NCI-H446 treated with DMSO at 0.1 percent for 48 hours (cell line): ENCODE results near the gene TBX1.

Experiments used
- DNase-seq: peaks from one replicate; lab custom pipeline; 2025; lab: John Stamatoyannopoulos, UW

Gene TBX1

DNA sequence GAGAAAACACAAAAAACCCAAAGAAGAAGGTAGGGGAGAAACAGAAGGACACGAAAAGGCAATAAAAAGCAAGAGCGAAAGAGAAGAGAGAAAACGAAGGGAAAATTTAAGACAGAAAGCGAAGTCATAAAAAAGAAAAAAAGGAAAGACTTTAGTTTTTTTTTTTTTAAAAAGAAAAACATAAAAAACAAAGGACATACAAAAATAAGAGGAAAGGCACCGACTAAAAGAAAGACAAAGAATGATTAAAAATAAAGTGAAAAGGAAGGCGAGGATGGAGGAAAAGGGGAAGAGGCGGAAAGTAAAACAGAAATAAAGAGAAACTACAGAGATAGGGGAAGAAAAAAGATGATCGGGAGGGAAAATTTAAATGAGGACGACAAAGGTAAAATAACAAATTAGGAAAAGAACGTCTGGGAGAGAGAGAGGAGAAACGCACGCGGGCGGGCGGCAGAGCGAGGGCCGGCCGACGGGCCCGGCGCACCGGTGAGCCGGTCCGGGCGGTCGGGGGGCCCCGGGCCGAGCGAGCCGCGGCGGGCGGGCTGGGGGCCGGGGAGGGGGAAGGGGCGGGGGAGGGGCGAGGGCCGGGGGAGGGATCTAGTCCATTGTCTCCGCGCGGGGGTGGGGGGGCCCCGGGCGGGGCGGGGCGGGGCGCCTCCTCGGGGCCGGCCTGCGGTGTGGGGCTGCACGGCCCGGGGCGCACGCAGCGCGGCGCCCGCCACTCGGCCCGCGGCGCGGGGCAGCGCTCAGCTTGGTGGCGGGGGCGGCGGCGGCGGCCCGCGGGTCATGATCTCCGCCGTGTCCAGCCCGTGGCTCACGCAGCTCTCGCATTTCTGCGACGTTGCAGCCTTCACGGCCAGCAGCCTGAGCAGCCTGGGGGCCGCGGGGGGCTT lies at the start of gene TBX1:
Gene TBX1, plus strand, starts transcription at position 721 of the 893 bp plus-strand sequence. Its CDS starts 66 bp downstream, at position 787.
- DNase-seq: no peak

DNA sequence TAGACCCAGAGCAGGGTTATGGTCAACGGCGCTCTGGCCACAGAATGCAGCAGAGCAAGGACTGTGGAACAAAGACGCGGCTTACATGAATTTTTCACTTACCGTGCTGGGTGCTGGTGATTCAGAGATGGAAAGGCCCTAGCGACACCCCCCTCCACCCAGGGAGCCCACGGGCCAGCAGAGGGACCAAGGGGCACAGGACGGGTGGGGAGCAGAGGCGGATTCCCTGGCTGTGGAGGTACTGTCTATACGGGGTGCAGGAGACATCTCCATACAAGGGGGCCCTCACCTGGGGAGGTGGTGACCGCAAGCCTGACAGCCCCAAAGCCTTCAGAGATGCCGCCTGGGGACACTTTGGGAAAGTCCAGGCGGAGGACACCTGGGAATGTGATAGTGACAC lies 47.3 kb upstream of the TBX1 start:
- DNase-seq: no peak

DNA sequence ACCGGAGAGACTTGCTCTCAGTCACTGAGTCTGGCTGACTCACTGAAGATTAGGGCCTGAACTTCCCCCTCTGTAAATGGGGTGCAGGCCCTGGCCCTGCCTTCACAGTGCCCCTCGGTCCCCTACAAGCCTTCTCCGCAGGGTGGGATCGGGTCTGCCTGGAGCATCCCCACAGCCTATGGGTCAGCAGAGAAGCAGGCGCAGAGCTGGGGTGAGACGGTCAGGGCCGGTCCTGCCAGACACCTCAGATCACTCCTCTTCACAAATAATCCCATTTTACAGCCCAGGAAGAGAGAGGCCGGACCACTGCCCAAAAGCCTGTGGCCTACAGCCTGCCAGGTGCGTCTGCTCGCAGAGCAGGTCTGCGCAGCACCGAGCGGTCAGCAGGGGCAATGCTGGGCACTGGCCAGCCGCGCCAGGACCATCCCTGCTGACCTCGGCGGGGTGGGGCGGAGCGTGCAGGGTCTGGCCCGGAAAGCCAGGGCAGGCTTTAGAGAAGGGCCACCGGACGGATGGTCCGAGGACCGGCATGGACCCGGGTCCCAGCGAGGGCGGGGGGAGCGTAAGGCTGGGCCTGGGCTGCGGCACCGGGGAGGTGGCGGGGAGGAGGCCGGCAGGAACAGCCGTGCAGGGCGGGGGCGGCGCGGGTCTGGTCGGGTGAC lies 46.8 kb upstream of the TBX1 start:
- DNase-seq: no peak

DNA sequence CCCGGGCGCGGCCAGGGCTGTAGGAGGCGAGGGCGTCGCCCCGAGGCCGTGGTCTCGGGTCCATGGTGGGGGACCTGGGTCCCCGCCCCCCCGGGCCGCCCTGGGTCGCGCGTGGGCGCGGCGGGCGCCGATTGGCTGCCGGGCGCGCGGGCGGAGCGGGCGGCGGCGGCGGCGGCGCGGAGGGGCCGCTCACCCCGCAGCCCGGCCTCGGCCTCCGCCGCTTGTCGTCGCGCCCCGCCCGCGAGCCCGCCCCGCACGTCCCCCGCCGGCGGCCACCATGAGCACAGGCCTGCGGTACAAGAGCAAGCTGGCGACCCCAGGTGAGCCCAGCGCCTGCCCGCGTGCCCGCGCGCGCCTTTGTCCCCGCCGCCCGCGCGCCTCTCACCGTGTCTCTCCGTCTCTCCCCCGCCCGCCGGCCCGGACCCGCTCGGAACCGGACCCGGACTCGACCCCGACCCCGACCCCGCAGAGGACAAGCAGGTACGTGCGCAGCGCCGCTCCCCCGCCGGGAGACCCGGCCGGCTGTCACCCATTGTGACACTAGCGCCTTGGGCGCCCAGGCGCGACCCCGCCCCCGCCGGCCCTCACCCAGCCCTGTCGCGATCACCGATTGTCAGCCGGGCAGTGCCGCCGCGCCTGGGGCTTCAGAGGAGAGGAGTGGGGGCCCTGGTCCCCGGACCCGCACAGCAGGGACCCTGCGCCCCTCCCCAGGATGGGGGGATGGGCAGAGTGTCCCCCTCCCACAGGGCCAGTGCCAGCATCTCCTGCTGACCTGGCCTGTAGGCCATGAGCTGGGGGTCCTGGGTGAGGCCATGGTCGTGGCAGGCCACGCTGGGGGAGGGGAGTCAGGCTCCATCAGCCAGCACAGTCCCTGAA lies 46.0 kb upstream of the TBX1 start, which contains the start of gene SEPTIN5:
Gene SEPTIN5, plus strand, starts transcription at position 192 of the 876 bp plus-strand sequence. Its CDS starts 86 bp downstream, at position 278.
- no peak for DNase-seq

DNA sequence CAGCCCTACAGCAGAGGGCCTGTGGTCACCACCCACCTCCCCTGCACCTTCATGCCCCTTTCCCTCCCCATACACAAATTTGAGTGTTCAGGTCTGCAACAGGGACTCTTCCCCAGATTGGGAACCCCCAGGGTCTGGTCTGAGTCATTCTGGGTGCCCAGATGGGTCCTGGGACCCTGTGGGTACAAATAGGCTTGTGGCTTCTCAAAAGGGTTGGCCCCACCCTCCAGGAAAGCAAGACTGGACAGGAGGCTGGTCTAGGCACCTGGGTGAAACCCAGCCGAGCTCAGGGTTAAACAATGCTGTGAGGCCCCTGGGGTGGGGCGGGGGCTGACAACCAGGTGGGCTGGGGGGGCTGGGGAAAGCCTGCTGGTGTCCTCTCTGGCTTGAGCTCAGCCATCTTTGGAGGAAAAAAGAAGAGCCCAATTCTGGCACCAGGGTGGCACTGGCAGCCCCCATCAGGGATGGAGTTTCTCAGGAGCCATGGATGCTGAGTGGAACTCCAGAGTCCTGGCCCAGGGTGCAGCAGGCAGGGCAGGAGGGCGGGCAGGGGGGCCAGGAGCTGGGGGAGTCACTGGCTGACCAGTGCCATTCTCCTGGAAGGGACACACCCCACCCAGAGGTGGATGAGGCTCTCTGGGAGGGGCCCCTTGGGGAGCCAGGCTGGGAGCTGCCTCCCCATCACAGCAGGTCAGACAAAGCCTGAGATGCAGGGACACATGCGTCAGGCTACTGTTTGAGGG lies 45.2 kb upstream of the TBX1 start:
- DNase-seq: no peak

DNA sequence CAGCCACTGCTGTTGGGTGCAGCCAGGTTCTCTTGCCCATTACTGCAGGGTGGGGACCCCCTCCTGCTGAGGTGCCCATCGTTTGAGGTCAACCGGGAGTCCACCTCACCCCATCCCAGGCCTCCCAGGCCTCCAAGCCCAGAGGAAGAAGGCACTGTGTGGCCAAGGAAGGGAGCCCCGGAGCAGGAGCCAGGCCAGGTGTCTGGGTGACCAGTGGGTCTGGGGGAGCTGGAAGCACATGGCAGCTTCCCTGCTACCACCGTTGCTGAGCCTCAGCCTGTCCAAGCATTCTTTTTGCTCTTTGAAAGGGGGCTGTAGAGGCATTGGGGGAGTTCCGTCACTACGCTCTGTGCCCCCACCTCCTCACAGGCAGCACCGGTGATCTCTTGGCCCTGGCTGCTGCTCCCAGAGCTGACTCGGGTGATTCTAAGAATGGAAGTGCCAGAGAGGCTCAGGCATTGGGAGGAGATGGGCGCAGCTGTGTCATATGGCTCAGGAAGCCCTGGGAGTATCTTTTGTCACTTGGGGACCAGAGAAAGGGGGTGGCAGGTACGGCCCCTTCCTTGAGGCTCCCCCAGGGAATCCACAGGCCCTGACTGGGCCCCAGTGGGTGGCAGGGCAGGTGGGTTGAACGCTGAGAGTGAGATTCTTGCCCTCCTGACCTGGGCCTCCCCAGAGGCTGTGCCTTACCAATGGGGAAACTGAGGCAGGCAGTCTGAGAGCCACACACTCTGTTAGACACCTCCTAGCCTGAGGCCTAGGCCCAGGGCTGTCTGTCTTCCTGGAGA lies 44.3 kb upstream of the TBX1 start:
- no peak for DNase-seq

DNA sequence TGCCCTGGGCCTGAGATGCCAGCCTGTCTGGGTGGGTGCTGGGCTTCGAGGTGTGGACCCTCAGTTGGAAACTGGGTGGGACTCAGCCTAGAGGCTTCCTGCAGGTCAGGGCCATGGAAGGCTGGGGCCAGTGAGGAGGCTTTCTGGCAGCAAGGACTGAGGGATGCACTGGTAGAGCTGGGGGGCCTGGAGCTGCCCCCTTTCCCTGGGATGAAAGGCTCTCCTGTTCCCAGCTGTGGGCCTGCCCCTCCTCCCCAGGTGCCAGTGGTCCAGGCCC lies 43.8 kb upstream of the TBX1 start:
- no peak for DNase-seq

DNA sequence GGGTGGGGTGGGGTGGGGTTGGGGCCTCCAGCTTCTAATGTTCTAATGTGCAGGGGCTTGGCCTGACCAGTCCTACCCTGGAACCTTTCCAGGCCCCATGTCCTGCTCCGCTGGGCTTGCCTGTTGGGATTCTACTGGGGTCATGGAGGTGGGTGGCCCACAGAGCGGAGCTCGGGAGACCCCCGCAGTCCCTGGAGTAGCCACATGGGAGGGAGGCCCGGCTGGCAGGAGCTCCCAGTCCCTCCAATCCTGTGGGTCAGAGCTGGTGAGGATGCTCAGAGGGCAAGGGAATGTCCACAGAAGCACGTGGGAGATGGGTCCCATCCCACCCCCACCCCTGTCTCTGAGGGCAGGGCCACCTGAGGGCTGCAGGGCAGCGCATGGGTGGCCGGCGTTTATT lies 43.4 kb upstream of the TBX1 start:
- DNase-seq: no peak

DNA sequence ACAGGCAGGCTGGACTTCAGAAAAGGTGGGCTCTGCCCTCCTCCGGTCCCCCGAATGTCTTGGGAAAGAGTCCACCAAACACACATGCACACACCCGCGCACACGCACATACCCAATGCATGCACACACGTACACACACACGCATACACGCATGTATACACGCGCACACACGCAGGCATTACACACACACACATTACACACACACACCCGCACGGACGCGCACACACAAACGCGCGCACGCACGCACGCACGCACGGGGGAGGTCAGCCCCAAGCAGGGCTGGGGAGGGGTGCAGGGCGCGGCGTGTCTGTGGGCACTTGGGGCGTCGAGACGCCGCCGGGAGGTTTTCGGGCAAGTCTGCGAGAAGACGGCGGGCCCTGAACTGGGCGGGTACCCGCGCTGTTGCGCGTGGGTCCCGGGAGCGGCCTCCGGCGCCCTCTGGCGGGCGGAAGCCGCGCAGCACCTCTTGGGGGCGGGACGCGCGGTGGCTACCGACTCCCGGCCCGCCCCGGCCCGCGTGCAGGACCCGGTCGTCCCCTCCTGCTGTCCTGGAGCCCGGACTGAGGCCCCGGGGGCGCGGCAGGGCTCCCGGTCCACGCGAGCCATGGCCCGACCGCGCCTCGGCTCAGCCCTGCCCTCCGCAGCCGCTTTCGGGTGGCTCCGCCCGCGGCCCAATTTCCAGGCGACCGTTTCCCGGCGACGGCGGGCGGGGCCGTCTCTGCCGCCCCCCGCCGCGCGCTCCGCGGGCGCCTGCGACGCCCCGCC lies 42.7 kb upstream of the TBX1 start:
- no peak for DNase-seq

DNA sequence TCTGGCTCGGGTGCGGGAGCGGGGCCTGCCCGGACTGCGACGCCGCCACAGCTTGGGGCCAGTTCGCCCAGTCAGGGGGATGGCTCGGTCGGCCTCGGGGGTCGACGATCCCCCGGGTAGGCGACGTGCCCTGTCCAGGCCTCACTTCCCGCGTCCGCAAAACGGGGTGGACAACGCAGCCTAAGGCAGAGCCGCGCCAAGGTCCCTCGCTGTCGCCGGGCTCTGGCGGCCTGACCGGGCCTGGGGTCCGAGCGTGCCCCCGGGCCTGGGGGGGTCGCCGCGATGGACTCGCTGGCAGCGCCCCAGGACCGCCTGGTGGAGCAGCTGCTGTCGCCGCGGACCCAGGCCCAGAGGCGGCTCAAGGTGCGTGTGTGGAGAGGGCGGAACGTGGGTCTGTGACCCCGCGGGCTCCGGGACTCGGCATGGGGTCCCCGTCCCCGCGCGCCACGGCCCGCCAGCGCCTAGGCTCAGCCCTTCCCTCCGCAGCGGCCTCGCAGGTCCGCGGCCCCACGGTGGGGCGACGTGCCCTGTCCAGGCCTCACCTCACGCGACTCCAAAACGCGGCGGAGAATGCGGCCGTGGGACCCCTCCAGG lies 42.0 kb upstream of the TBX1 start:
- no peak for DNase-seq

DNA sequence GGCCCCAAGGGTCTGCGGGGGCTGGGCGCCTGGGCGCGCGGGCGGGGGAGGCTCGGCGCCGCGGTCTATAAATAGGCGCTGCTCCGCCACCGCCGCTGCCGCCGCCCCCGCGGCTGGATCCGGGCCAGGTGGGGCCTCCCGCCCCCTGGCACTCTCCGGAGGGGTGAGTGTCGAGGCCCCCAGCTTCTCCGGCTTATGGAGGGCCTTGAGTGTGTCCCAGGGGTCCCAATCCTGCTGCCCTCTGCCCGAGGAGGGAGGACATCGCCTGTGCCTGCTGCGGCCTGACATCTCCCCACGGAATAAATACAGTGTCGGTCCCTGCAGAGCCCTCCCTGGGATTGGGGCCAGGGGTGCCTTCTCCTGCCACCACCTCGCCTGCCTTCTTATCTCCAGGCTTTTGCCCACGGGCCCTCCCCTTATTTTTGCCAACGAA lies 41.5 kb upstream of the TBX1 start:
- no peak for DNase-seq

DNA sequence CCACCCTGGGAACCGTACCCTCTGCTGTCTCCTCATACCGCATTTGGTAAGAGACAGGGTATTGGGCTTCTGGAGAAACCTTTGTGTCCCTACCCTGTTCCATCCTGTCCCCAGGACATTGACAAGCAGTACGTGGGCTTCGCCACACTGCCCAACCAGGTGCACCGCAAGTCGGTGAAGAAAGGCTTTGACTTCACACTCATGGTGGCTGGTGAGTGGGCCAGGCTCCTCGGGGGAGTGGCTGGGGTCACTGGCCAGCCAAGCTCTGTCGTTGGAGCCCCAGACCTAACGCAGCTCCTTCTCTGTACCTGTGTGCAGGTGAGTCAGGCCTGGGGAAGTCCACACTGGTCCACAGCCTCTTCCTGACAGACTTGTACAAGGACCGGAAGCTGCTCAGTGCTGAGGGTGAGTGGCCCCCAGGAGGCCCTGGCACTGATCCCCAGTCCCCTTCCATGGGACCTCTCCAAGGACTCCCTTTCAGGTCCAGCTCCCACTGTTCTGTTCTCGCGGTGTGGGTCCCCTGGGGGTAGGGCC lies 41.0 kb upstream of the TBX1 start:
- no peak for DNase-seq

DNA sequence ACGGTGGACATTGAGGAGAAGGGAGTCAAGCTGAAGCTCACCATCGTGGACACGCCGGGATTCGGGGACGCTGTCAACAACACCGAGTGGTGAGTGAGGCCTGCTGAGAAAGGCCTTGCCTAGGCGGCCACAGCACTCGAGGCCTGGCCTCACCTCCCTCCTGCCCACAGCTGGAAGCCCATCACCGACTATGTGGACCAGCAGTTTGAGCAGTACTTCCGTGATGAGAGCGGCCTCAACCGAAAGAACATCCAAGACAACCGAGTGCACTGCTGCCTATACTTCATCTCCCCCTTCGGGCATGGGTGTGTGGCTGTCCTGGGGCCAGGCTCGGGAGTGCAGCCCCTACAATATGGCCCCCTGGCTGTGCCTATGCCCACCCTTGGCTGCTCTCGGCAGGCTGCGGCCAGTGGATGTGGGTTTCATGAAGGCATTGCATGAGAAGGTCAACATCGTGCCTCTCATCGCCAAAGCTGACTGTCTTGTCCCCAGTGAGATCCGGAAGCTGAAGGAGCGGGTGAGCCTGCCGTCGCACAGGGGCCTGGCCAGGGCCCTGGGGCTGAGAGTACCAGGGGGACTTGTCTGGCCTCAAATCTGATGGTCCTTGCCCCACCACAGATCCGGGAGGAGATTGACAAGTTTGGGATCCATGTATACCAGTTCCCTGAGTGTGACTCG lies 40.3 kb upstream of the TBX1 start:
- DNase-seq: no peak

DNA sequence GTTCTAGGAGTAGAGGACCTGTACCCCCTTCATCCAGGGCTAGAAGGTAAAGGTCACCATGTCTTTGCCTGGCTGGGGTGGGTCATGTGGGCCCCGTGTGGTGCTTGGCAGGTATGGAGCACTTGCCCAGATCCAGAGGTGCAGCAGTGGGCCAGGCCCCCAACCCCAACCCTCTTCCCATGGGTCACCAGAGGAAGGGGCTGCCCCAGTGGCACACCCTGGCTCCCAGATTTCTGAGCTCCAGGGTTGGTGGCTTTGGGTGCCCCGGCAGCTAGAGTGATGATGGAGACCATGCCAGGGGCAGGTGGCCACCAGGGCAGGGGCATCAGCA lies 39.6 kb upstream of the TBX1 start:
- no peak for DNase-seq

DNA sequence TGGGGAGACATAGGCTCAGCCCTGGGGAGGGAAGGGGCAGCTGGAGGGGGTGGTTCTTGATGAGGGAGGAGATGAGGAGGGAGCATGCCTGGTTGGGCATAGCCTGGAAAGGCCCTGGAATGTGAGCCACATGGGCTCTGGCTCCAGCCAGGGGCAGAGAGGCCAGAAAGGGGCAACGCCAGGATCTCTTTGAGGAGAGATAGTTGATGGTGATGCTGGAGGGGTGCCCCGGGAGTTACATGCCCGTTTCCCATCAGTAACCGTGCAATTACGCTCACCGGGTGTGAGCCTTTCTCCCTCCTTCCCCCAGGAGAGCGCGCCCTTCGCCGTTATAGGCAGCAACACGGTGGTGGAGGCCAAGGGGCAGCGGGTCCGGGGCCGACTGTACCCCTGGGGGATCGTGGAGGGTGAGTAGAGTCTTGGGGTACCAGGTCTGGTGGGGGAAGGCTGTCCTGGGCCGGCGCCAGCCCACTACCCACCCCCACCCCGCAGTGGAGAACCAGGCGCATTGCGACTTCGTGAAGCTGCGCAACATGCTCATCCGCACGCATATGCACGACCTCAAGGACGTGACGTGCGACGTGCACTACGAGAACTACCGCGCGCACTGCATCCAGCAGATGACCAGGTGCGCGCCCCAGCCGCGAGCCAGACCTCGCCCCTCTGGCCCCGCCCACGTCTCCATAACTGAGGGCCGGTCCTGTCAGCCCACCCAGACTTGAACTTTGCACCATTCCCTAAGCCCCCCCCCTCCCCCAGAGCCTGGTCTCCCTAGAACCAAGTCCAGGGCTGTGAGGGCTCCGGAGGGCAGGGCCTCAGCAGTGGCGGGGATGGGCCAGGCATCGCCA lies 39.0 kb upstream of the TBX1 start:
- DNase-seq: no peak

DNA sequence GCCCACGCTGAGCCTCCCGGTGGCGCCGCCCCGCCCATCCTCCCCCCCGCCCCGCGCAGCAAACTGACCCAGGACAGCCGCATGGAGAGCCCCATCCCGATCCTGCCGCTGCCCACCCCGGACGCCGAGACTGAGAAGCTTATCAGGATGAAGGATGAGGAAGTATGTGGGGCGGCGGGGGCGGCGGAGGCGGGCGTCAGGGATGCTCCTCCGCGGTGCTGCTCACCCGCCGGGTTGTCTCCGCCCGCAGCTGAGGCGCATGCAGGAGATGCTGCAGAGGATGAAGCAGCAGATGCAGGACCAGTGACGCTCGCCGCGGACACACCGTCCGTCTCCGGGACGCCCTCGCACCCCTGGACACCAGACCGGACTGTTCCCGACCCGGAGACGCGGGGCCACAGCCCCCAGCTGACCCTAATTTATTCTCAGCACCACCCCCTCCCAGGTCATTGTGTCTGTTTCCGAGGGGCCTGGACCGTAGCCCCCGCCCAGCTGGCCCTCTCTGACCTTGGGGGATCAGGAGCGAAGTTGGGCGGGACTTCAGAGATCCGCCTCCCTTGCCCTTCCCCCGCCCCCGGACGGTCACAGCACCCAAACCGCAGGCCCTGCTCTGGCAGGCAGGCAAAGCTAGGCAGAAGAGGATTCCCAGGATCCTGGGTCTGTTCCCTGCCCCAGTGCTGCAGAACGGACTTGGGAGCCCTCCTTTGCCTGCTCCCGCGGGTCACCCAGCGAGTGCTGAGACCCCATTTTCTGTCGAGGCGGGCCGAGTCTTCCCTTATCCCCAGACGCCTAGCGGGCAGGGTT lies 38.2 kb upstream of the TBX1 start:
- DNase-seq: no peak

DNA sequence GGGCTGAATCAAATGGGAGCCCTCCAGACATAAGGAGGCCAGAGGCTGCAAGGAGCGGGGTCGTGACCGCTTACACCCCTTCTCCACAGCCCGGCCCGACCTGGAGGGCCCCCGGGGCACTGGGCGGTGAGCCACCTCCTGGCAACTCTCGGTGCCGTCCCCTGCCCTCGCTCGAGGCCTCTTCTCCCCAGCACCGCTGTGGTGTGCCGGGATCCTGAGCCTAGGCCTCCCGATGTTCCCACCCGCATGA lies 37.7 kb upstream of the TBX1 start:
- DNase-seq: no peak
